Naive thymus-derived CD4-positive, alpha-beta T cell (primary cell): ENCODE data around the gene DMAP1. TPM values are rescaled to one million over a fixed set of nuclear protein-coding genes. Genes with fewer than 3 reads are reported as not detected.

Experiments used
- ATAC-seq: fragments of 150-1000 bp; cut with Tn5 transposase; 2 replicates; pipeline ENCODE4 v1.10.0; 2021; ENCODE audit warnings: mild to moderate bottlenecking, moderate library complexity
- CTCF ChIA-PET: fragments of 350-600 bp; sonication (Branson Sonifier 250); formaldehyde crosslinking; loops from one replicate; lab custom pipeline; 2021; ENCODE audit warnings: antibody characterized with exemption; lab: Charles Lee
- POLR2A ChIA-PET: fragments of 350-600 bp; sonication (Branson Sonifier 250); formaldehyde crosslinking; loops from one replicate; lab custom pipeline; 2021; ENCODE audit warnings: antibody characterized with exemption, inconsistent platforms; lab: Charles Lee
- DNase-seq, 9 donors: peaks; one replicate each; pipeline versions ENCODE4 v3.0.0 to v3.0.0-alpha.2; 2020 to 2022; ENCODE audit warnings: mixed read lengths in 1 of 9
- H3K27ac ChIP-seq: one replicate; pipeline ENCODE4 v1.7.0; 2013; ENCODE audit warnings: mild to moderate bottlenecking, low read depth, low read length, moderate library complexity
- H3K27me3 ChIP-seq, 2 donors: one replicate each; pipeline ENCODE4 v1.7.0; 2013; ENCODE audit warnings: low read length in 2 of 2, mild to moderate bottlenecking in 2 of 2, moderate library complexity in 2 of 2; ENCODE audit not compliant: control insufficient read depth in 2 of 2, insufficient read depth in 2 of 2
- H3K36me3 ChIP-seq, 3 experiments: 1 replicate in 2 of 3; 2 replicates in 1 of 3; pipeline ENCODE4 v1.7.0; 2013; ENCODE audit warnings: low read length in 3 of 3, mild to moderate bottlenecking in 3 of 3, moderate library complexity in 1 of 3; ENCODE audit not compliant: insufficient read depth in 3 of 3, control insufficient read depth in 2 of 3
- H3K4me1 ChIP-seq, 2 donors: one replicate each; pipeline ENCODE4 v1.7.0; 2013; ENCODE audit warnings: low read length in 2 of 2, mild to moderate bottlenecking in 2 of 2, moderate library complexity in 1 of 2; ENCODE audit not compliant: control insufficient read depth in 2 of 2, insufficient read depth in 2 of 2
- H3K4me3 ChIP-seq: 2 replicates; pipeline ENCODE4 v1.7.0; 2013; ENCODE audit warnings: mild to moderate bottlenecking, low read length
- H3K9me3 ChIP-seq, 3 experiments: 1 replicate in 2 of 3; 2 replicates in 1 of 3; pipeline ENCODE4 v1.7.0; 2013; ENCODE audit warnings: low read length in 3 of 3; ENCODE audit not compliant: control insufficient read depth in 2 of 3
- H3K27ac Mint-ChIP-seq, 9 donors: one replicate each; pipeline ENCODE4 v1.8.0; 2020 to 2022; ENCODE audit warnings: mixed read lengths in 9 of 9, mild to moderate bottlenecking in 8 of 9, moderate library complexity in 5 of 9, inconsistent platforms in 2 of 9
- H3K27me3 Mint-ChIP-seq, 5 donors: one replicate each; pipeline ENCODE4 v1.8.0; 2021 to 2022; ENCODE audit warnings: mixed read lengths in 5 of 5, mild to moderate bottlenecking in 1 of 5
- H3K36me3 Mint-ChIP-seq, 5 donors: one replicate each; pipeline ENCODE4 v1.8.0; 2020 to 2022; ENCODE audit warnings: mixed read lengths in 5 of 5, mild to moderate bottlenecking in 3 of 5, inconsistent platforms in 1 of 5
- H3K4me1 Mint-ChIP-seq, 7 donors: one replicate each; pipeline ENCODE4 v1.8.0; 2020 to 2022; ENCODE audit warnings: mixed read lengths in 7 of 7, mild to moderate bottlenecking in 3 of 7, inconsistent platforms in 1 of 7
- H3K4me3 Mint-ChIP-seq, 10 donors: one replicate each; pipeline ENCODE4 v1.8.0; 2020 to 2022; ENCODE audit warnings: mild to moderate bottlenecking in 10 of 10, mixed read lengths in 10 of 10, moderate library complexity in 6 of 10, inconsistent platforms in 2 of 10
- H3K9me3 Mint-ChIP-seq, 11 donors: one replicate each; pipeline ENCODE4 v1.8.0; 2020 to 2022; ENCODE audit warnings: mixed read lengths in 11 of 11, mild to moderate bottlenecking in 4 of 11, inconsistent platforms in 1 of 11, moderate library complexity in 1 of 11
- intact Hi-C, 2 donors: fragments of 100-400 bp; cut with micrococcal nuclease; formaldehyde crosslinking; loops; one replicate each; pipeline ENCODE4 v1.15.1; 2023
- polyA plus RNA-seq, 2 donors: library from polyadenylated mRNA; unstranded; fragments of 300-500 nt; fragmentation: Illumina TruSeq; gene quantifications; one replicate each; pipeline ENCODE4 v1.2.3, GENCODE V29; 2021
- total RNA-seq, 6 experiments: library from RNA in 5 of 6; stranded (reverse) in 5 of 6; gene quantifications; 1 replicate in 5 of 6; 2 replicates in 1 of 6; pipeline ENCODE4 v1.2.3 and lab custom pipeline; 2021 to 2026

DMAP1 gene
- total and polyA plus RNA-seq, 7 experiments from 2014 or later, result 42.3 to 96.2 (median 60.0) TPM

GRCh38 chr1:44219301-44219626 is 6.0 kb downstream of the DMAP1 start:
- peaks cover 3 to 18% (median 16%) of the 10 kb centered on the region in 5 donors for H3K36me3 Mint-ChIP-seq
- POLR2A ChIA-PET, result no interaction called here
- intact Hi-C loops, result loop anchor here in 1 of 2 donors (5.0 to 10.0 kb wide), 2 partner anchors 416 to 433 kb away; no protein-coding TSS in a partner anchor
- peaks cover 20 to 53% (median 44%) of the 10 kb centered on the region in 7 donors for H3K4me1 Mint-ChIP-seq
- peaks cover 0 to 60% (median 7%) of the 10 kb centered on the region in 3 experiments for H3K36me3 ChIP-seq
- CTCF ChIA-PET, result no interaction called here
- H3K27me3 ChIP-seq, result no peaks in the 10 kb centered on the region
- H3K4me1 ChIP-seq, result peaks cover 0 to 10% of the 10 kb centered on the region in 2 donors
- no peaks in the 10 kb centered on the region for H3K27me3 Mint-ChIP-seq
- no peak for DNase-seq
- ATAC-seq, result no peak
- H3K4me3 Mint-ChIP-seq, result no peak overlapping the region
- H3K27ac ChIP-seq, result no peak overlapping the region
- no peaks in the 10 kb centered on the region for H3K9me3 ChIP-seq
- H3K4me3 ChIP-seq, result no peak overlapping the region
- no peak overlapping the region for H3K27ac Mint-ChIP-seq
- peaks cover 0 to 2% (median 0%) of the 10 kb centered on the region in 11 donors for H3K9me3 Mint-ChIP-seq

GRCh38 chr1:44220001-44220751 is 6.9 kb downstream of the DMAP1 start:
- DNase-seq (no peak), ATAC-seq (no peak)
- Histone ChIP-seq H3K9me3 (no peaks in the 10 kb centered on the region), H3K36me3 (peaks cover 0 to 54% (median 7%) of the 10 kb centered on the region in 3 experiments), H3K27ac (no peak overlapping the region), H3K4me3 (no peak overlapping the region), H3K27me3 (no peaks in the 10 kb centered on the region), H3K4me1 (peaks cover 0 to 5% of the 10 kb centered on the region in 2 donors)
- ChIA-PET POLR2A (no interaction called here), CTCF (interaction anchor here (0.8 kb wide), 1 partner anchor 8 kb away, joined by 3 read pairs; no protein-coding TSS in a partner anchor)
- peak overlapping the region in 2 of 9 donors; percentile 38 to 76 for H3K27ac Mint-ChIP-seq
- peaks cover 12 to 50% (median 35%) of the 10 kb centered on the region in 7 donors for H3K4me1 Mint-ChIP-seq
- no peaks in the 10 kb centered on the region for H3K27me3 Mint-ChIP-seq
- no peak overlapping the region for H3K4me3 Mint-ChIP-seq
- intact Hi-C loops, result no loop called here
- peaks cover 3 to 17% (median 12%) of the 10 kb centered on the region in 5 donors for H3K36me3 Mint-ChIP-seq
- peaks cover 0 to 2% (median 0%) of the 10 kb centered on the region in 11 donors for H3K9me3 Mint-ChIP-seq

- H3K27me3 Mint-ChIP-seq, result no peaks in the 10 kb centered on the region
- CTCF ChIA-PET, result interaction anchor here (0.8 kb wide), 1 partner anchor 8 kb away, joined by 3 read pairs; no protein-coding TSS in a partner anchor
- peaks cover 0 to 49% (median 7%) of the 10 kb centered on the region in 3 experiments for H3K36me3 ChIP-seq
- no peak overlapping the region for H3K27ac ChIP-seq
- H3K4me1 ChIP-seq, result peaks cover 0 to 5% of the 10 kb centered on the region in 2 donors
- peaks cover 0 to 18% (median 10%) of the 10 kb centered on the region in 5 donors for H3K36me3 Mint-ChIP-seq
- no peaks in the 10 kb centered on the region for H3K9me3 ChIP-seq
- H3K4me3 ChIP-seq, result no peak overlapping the region
- DNase-seq, result no peak
- H3K27ac Mint-ChIP-seq, result peak overlapping the region in 2 of 9 donors; percentile 38 to 76
- peaks cover 0 to 2% (median 0%) of the 10 kb centered on the region in 11 donors for H3K9me3 Mint-ChIP-seq
- intact Hi-C loops, result no loop called here
- no peak overlapping the region for H3K4me3 Mint-ChIP-seq
- no peaks in the 10 kb centered on the region for H3K27me3 ChIP-seq
- ATAC-seq, result no peak
- H3K4me1 Mint-ChIP-seq, result peaks cover 10 to 44% (median 32%) of the 10 kb centered on the region in 7 donors
- POLR2A ChIA-PET, result no interaction called here
Observed at GRCh38 chr1:44220755-44221154, 7.5 kb downstream of the DMAP1 start.

- ChIA-PET CTCF (no interaction called here), POLR2A (no interaction called here)
- H3K27me3 ChIP-seq, result no peaks in the 10 kb centered on the region
- ATAC-seq (no peak), DNase-seq (no peak)
- peaks cover 10 to 36% (median 26%) of the 10 kb centered on the region in 7 donors for H3K4me1 Mint-ChIP-seq
- no peaks in the 10 kb centered on the region for H3K9me3 ChIP-seq
- peaks cover 0 to 20% (median 9%) of the 10 kb centered on the region in 5 donors for H3K36me3 Mint-ChIP-seq
- no peaks in the 10 kb centered on the region for H3K27me3 Mint-ChIP-seq
- H3K4me1 ChIP-seq, result peaks cover 0 to 5% of the 10 kb centered on the region in 2 donors
- intact Hi-C loops, result no loop called here
- H3K27ac Mint-ChIP-seq, result peak overlapping the region in 1 of 9 donors; percentile 84
- H3K27ac ChIP-seq, result no peak overlapping the region
- peaks cover 0 to 43% (median 7%) of the 10 kb centered on the region in 3 experiments for H3K36me3 ChIP-seq
- H3K4me3 Mint-ChIP-seq, result no peak overlapping the region
- H3K4me3 ChIP-seq, result no peak overlapping the region
- H3K9me3 Mint-ChIP-seq, result peaks cover 0 to 8% (median 0%) of the 10 kb centered on the region in 11 donors
Observed at GRCh38 chr1:44221769-44222168, 8.5 kb downstream of the DMAP1 start.

GRCh38 chr1:44222397-44223186 is 9.3 kb downstream of the DMAP1 start:
- Histone ChIP-seq H3K36me3 (peaks cover 0 to 42% (median 7%) of the 10 kb centered on the region in 3 experiments), H3K4me3 (no peak overlapping the region), H3K4me1 (peaks cover 0 to 5% of the 10 kb centered on the region in 2 donors), H3K9me3 (no peaks in the 10 kb centered on the region), H3K27ac (no peak overlapping the region), H3K27me3 (no peaks in the 10 kb centered on the region)
- no peaks in the 10 kb centered on the region for H3K27me3 Mint-ChIP-seq
- intact Hi-C loops, result no loop called here
- H3K4me1 Mint-ChIP-seq, result peaks cover 8 to 28% (median 19%) of the 10 kb centered on the region in 7 donors
- ChIA-PET POLR2A (no interaction called here), CTCF (no interaction called here)
- peaks cover 0 to 8% (median 0%) of the 10 kb centered on the region in 11 donors for H3K9me3 Mint-ChIP-seq
- peak overlapping the region in 7 of 9 donors; percentile 13 to 78 (median 75) for H3K27ac Mint-ChIP-seq
- DNase-seq (no peak), ATAC-seq (no peak)
- peaks cover 0 to 19% (median 9%) of the 10 kb centered on the region in 5 donors for H3K36me3 Mint-ChIP-seq
- H3K4me3 Mint-ChIP-seq, result no peak overlapping the region

GRCh38 chr1:44223187-44223610 is 9.9 kb downstream of the DMAP1 start:
- ATAC-seq (no peak), DNase-seq (no peak)
- H3K4me1 Mint-ChIP-seq, result peaks cover 7 to 27% (median 18%) of the 10 kb centered on the region in 7 donors
- H3K36me3 ChIP-seq, result peaks cover 0 to 37% (median 7%) of the 10 kb centered on the region in 3 experiments
- H3K9me3 ChIP-seq, result no peaks in the 10 kb centered on the region
- no peak overlapping the region for H3K27ac ChIP-seq
- peaks cover 0 to 17% (median 9%) of the 10 kb centered on the region in 5 donors for H3K36me3 Mint-ChIP-seq
- POLR2A ChIA-PET, result no interaction called here
- no peak overlapping the region for H3K4me3 Mint-ChIP-seq
- H3K27ac Mint-ChIP-seq, result peak overlapping the region in 6 of 9 donors; percentile 52 to 78 (median 76)
- intact Hi-C loops, result no loop called here
- CTCF ChIA-PET, result no interaction called here
- H3K4me1 ChIP-seq, result peaks cover 0 to 5% of the 10 kb centered on the region in 2 donors
- no peak overlapping the region for H3K4me3 ChIP-seq
- H3K9me3 Mint-ChIP-seq, result peaks cover 0 to 8% (median 0%) of the 10 kb centered on the region in 11 donors
- H3K27me3 Mint-ChIP-seq, result no peaks in the 10 kb centered on the region
- no peaks in the 10 kb centered on the region for H3K27me3 ChIP-seq
